GM20000 (cell line): ENCODE measurements around the gene KCNAB1.

Experiments
- DNase-seq: peaks from one replicate; pipeline ENCODE4 v3.0.0; 2012; ENCODE audit warnings: low spot score
- TF ChIP-seq, protein P1 (sequence below): IDR thresholded peaks from 2 replicates; pipeline ENCODE4 v1.5.1; 2012; ENCODE audit warnings: mild to moderate bottlenecking, control low read depth; ENCODE audit errors: extremely low read depth, missing control alignments

KCNAB1 gene

DNA sequence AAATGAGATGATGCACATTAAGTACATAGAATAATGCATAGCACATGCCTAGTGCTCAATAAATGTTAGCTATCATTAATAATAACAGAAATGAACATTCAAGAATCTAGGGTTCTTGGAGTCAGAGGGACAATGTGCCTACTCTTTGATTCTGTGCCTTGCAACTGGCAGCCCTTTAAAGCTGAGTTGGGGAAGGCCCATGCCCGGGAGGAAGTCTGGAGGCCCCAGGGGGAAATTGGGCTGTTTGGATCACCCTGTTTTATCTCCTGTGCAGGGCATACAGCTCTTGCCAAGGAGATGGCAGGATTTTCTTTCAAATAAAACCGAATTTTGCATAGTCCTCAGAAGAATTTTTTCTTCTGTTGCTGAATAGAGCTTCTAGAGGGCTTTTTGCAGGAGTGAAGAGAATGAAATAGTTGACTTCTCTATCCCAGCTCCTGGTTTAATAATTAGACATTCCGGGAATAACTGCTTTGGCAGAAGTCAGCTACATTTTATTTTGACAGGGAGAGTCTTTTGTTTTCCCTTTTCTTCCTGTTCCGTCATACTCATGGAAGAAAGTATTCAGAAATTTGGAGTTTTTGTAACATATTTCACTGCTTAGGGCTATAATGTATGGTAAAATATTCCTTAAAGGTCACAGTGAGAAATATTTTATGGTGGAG, 18.0 kb upstream of the KCNAB1 start:
- no peak for DNase-seq
- TF ChIP-seq, protein P1, sequence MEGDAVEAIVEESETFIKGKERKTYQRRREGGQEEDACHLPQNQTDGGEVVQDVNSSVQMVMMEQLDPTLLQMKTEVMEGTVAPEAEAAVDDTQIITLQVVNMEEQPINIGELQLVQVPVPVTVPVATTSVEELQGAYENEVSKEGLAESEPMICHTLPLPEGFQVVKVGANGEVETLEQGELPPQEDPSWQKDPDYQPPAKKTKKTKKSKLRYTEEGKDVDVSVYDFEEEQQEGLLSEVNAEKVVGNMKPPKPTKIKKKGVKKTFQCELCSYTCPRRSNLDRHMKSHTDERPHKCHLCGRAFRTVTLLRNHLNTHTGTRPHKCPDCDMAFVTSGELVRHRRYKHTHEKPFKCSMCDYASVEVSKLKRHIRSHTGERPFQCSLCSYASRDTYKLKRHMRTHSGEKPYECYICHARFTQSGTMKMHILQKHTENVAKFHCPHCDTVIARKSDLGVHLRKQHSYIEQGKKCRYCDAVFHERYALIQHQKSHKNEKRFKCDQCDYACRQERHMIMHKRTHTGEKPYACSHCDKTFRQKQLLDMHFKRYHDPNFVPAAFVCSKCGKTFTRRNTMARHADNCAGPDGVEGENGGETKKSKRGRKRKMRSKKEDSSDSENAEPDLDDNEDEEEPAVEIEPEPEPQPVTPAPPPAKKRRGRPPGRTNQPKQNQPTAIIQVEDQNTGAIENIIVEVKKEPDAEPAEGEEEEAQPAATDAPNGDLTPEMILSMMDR, result no peak

DNA sequence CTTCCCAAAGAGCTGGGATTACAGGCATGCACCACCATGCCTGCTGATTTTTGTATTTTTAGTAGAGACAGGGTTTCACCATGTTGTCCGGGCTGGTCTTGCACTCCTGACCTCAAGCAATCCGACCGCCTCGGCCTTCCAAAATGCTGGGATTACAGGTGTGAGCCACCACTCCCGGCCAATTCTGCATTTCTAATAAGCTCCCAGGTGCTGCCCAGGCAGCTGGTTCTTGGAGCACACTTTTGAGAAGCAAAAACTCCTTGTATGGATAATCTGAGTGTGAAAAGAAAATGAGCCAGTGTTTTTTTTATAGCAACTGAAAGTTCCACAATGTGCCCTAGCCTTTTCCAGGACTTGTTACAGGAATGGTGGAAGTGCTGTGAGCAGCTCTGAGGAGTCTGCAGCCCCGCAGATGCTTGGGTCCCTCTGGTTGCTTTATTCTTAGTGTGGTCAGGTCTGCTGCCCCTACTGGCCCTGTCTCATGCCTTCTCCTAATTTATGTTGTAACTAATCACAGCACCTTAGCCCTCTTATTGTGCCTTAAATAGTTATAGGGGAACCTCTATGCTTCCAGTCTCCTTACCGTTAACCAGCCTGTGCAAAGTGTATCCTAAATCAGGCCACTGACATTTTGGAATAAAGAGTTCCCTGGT, 13.5 kb upstream of the KCNAB1 start:
- DNase-seq, result no peak
- TF ChIP-seq, protein P1, result no peak

DNA sequence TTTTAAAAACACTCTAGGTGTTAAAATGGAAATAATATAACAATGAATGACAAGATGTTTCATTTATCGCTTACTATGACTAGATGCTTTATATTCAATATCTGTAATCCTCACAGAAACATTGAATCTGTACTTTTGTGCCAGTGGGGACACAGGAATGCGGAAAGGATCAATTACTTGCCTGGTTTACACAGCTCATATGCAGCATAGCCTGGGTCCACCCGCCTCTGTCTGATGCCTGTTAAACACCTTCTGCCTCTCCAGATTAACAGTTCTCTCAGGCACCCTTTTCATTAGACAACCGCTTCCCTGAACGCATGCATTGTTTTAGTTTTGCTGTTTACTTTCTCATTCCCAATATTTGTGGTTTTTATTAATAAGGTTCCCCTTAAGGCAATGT, 12.9 kb upstream of the KCNAB1 start:
- DNase-seq, result no peak

DNA sequence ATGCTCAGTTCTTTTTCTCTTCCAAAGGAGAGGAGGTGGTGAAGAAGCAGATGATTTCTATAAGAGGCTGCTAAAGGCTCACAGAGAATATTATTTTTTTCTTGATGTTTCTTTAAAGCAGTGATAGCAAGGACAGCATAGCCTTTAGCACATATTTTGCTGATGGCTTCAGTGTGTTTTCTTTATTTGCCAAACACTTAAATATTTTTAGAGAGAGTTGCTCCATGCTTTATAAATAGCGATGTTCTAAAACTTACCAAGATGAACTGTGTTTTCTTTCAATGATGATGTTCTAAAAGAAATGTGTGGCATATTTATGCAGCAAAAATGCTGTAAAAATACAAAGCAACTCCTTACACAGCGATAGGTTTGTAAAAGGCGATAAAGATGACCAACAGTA, 11.8 kb upstream of the KCNAB1 start:
- TF ChIP-seq, protein P1, result no peak
- no peak for DNase-seq

More for the DNA sequence above, 12.9 kb upstream of the KCNAB1 start:
- TF ChIP-seq, protein P1, result no peak

DNA sequence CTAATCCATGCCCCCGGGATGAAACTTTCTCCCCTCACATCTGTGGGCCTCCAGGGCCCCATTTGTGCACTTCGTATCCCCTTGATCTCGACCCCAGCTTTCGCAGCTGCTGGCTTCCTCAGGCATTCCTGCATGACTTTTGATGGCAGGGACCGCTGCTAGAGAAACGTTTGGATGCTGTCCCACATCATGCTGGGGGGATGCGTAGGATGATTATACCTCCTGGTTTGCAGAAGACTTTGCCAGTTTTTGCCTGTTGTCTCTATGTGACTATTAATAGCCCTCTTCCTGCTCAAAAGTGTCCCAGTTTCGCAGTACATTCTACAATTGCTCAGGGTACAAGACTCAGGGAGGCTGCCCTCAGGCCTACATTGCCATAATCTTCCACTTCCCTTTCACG, 10.4 kb upstream of the KCNAB1 start:
- TF ChIP-seq, protein P1, result no peak
- DNase-seq, result no peak

DNA sequence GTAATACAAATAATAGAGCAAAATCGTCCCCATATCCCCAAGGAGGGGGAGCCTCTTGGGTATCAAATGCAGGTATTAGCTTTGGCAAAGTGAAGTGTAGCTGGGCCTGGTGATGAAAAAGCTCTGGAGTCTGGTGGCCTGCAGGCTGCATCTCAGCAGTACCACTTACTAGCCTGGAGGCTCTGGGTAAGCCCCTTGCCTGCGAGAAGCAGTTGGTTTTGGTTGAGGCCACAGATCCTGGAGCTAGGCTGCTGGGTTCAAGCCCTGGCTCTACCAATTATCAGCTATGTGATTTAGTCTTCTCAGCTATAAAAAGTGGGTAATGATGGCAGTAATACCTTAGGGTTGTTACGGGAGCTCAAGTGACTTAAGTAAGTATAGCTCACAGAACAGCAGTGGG, 6.1 kb downstream of the KCNAB1 start:
- no peak for DNase-seq
- TF ChIP-seq, protein P1, result no peak

DNA sequence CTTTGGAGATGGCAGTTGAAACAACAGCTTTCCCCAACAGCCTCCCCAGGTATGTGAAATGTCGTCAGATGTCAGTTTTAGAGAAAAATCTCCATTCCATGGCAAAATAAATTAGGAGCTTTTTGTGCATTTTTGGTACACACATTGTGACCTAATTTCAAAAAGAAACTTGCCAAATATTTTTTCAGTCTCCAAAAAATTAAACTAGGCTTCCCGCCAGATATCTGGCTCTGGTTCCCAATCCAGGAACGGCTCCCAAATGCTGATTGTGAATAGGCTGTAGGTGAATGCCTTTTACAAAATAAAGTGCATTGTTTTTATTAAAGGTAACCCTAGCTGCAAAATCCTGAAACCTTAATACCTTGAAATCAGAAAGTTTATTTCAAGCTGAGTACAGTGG, 10.9 kb downstream of the KCNAB1 start:
- DNase-seq, result no peak

More for the DNA sequence above, 10.9 kb downstream of the KCNAB1 start:
- TF ChIP-seq, protein P1, result no peak
